Measurements from ENCODE around the gene EMP1. TPM values are rescaled to one million over a fixed set of nuclear protein-coding genes. Genes with fewer than 3 reads are reported as not detected.

The EMP1 gene
- total and polyA plus RNA-seq, 2 of the 8 experiments (the other 6 are each of a cell fraction or from before 2014, with no cell fraction given), result 0.17 to 0.65 TPM

GRCh38 chr12:13258197-13258596 is 61.7 kb downstream of the EMP1 start:
- Histone ChIP-seq H2BK12ac (ENCODE audit: low read depth, low read length) (peak overlapping the region; percentile 77; the same call in 1 of the 2 replicates), H3K4me3 (ENCODE audit: extremely low read depth in 1 of 4, insufficient read depth in 2 of 4, low read depth in 3 of 4, low read length in 4 of 4) (no peak overlapping the region), H3K4me1 (replicated peaks in 1 of 4; ENCODE audit: control insufficient read depth in 3 of 4, insufficient read depth in 4 of 4, low read length in 3 of 4) (peaks cover 2 to 12% (median 7%) of the 10 kb centered on the region in 4 experiments; a peak in 6 of 7 replicates), H3K9ac (replicated peaks in 1 of 4; ENCODE audit: extremely low read depth in 1 of 4, low read depth in 3 of 4, low read length in 3 of 4) (no peak overlapping the region), H3K4me2 (ENCODE audit: insufficient read depth in 1 of 2, low read depth in 2 of 2, low read length in 2 of 2) (no peak overlapping the region), H4K91ac (replicated peaks; ENCODE audit: insufficient read length, low read length) (peak overlapping the region; percentile 5), H2BK120ac (replicated peaks; ENCODE audit: low read depth, low read length) (no peak overlapping the region), H4K5ac (ENCODE audit: insufficient read length, low read depth, low read length) (no peak overlapping the region), H2BK15ac (ENCODE audit: low read length) (no peak overlapping the region), H3K36me3 (ENCODE audit: control insufficient read depth in 2 of 4, insufficient read depth in 4 of 4, low read length in 3 of 4) (no peaks in the 10 kb centered on the region), H3K27ac (ENCODE audit: low read depth, low read length) (no peak overlapping the region), H2AFZ (ENCODE audit: low read length) (0 out of 2 replicates have a peak overlapping the region, but pooled peaks have one; percentile 18), H4K8ac (ENCODE audit: extremely low read depth, insufficient read depth, low read length) (no peak overlapping the region), H3K79me2 (ENCODE audit: control insufficient read depth in 1 of 2, insufficient read depth in 2 of 2, low read length in 2 of 2) (no peaks in the 10 kb centered on the region), H3K56ac (replicated peaks; ENCODE audit: insufficient read length, low read depth, low read length) (no peak overlapping the region), H3K4ac (replicated peaks; ENCODE audit: insufficient read length, low read depth, low read length) (no peak overlapping the region), H3K9me3 (ENCODE audit: insufficient read depth in 2 of 2, low read depth in 1 of 2, low read length in 1 of 2) (no peaks in the 10 kb centered on the region), H3K14ac (ENCODE audit: insufficient read length) (no peak overlapping the region), H3K23me2 (ENCODE audit: low read depth, low read length) (no peaks in the 10 kb centered on the region; the same call in 1 of the 2 replicates), H3K27me3 (replicated peaks in 1 of 4; ENCODE audit: control insufficient read depth in 3 of 4, extremely low read depth in 1 of 4, insufficient read depth in 3 of 4, low read length in 3 of 4) (no peaks in the 10 kb centered on the region), H3K23ac (ENCODE audit: insufficient read length) (no peak overlapping the region), H3K79me1 (ENCODE audit: low read depth, low read length) (no peaks in the 10 kb centered on the region), H2AK5ac (ENCODE audit: low read depth, low read length) (no peak overlapping the region), H2BK20ac (ENCODE audit: low read length) (peak overlapping the region; percentile 27; the same call in 1 of the 2 replicates), H3K18ac (ENCODE audit: extremely low read depth, low read length) (peak overlapping the region; percentile 62), H2BK5ac (ENCODE audit: low read depth, low read length) (peak overlapping the region; percentile 58; the same call in 1 of the 2 replicates), H4K20me1 (replicated peaks in 1 of 2; ENCODE audit: control insufficient read depth in 1 of 2, insufficient read depth in 2 of 2, low read length in 2 of 2) (no peaks in the 10 kb centered on the region)
- ChIA-PET CTCF (ENCODE audit: partially characterized antibody) (interaction anchor here (1.0 to 5.0 kb wide), 4 partner anchors 9 to 403 kb away, joined by 3 to 30 read pairs (median 17); no protein-coding TSS in a partner anchor), POLR2A (ENCODE audit: partially characterized antibody) (interaction anchor here (1.0 to 1.1 kb wide), 2 partner anchors 9 to 20 kb away, joined by 3 read pairs; no protein-coding TSS in a partner anchor)
- FAIRE-seq (no peak), DNase-seq (ENCODE audit: low read depth in 1 of 2, low spot score in 2 of 2) (no peak)
- WGBS, 2 experiments (ENCODE audit: extremely low coverage in 1 of 2, insufficient coverage in 1 of 2, insufficient read length in 1 of 2, insufficient replicate concordance in 2 of 2, low coverage in 1 of 2, low lambda C conversion rate in 2 of 2, missing lambda C conversion rate in 1 of 2), result 90% methylated on average over 3 of the region's 3 CpGs; no CpG with 5 or more reads in 1 of the 2 experiments
- TF ChIP-seq, protein P1, sequence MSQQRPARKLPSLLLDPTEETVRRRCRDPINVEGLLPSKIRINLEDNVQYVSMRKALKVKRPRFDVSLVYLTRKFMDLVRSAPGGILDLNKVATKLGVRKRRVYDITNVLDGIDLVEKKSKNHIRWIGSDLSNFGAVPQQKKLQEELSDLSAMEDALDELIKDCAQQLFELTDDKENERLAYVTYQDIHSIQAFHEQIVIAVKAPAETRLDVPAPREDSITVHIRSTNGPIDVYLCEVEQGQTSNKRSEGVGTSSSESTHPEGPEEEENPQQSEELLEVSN (IDR thresholded peaks at IDR 0.05), result no peak

All from H1 (cell line).